ENCODE measurements around the gene SART3.

The SART3 gene

DNA sequence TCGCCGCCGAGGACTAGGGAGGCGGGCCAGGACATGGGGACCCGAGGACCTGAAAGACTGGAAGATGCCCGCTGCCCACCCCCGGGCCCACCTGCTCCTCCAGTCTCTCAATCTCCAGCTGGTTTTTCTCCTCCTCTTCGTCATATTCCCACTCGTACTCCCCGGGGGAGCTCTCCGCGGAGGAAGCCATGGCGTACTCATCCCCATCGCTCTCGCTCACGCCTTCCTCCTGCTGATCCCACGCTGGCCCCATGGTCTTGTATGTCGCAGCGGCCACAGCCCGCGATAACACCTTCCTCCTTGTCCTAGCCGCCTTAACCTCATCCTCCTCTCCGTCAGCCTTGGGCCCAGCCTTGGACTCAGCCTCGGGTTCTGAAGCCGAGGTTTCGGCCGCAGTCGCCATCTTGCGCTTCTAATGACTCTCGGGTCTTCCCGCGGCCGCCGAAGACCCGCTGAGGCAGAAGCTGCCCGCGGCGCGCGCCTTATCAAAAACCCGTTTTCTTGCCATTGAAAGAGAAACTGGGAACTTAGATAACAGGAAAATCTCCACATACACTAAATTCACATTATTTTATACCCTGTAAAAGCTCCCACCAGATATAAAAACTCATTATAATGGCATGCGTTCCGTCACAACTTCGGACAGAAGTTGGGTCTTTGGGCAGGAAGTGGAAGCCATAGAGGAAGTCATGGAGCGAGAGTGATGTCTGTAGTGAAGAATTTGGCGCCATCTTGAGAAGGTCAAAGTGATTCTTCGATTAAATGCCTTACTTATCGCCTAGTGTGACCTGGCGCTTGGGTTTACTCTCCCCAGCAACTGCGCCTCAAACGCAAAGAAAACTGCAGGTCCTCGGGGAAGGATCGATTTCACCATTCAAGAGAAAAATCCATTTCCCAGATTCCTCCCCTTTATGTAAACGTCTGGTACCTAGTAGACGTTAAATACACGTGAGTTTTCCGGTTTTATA, at the start of gene SART3:
SART3 (minus strand) TSS at position 422 of the 968 bp plus-strand sequence; CDS start at position 403, 19 bp downstream.
- TF ChIP-seq, protein P1, sequence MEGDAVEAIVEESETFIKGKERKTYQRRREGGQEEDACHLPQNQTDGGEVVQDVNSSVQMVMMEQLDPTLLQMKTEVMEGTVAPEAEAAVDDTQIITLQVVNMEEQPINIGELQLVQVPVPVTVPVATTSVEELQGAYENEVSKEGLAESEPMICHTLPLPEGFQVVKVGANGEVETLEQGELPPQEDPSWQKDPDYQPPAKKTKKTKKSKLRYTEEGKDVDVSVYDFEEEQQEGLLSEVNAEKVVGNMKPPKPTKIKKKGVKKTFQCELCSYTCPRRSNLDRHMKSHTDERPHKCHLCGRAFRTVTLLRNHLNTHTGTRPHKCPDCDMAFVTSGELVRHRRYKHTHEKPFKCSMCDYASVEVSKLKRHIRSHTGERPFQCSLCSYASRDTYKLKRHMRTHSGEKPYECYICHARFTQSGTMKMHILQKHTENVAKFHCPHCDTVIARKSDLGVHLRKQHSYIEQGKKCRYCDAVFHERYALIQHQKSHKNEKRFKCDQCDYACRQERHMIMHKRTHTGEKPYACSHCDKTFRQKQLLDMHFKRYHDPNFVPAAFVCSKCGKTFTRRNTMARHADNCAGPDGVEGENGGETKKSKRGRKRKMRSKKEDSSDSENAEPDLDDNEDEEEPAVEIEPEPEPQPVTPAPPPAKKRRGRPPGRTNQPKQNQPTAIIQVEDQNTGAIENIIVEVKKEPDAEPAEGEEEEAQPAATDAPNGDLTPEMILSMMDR (IDR thresholded peaks at IDR 0.05; ENCODE audit: unreplicated experiment in 3 of 3), result no peak
- Mint-ChIP-seq H3K4me3 (peak within 1 kb of the TSS; percentile 97 to 100 (median 100)), H3K9me3 (no peaks in the 10 kb centered on the region)

GRCh38 chr12:108610336-108610815, 49.4 kb upstream of the SART3 start:
- no peaks in the 10 kb centered on the region for H3K36me3 Mint-ChIP-seq (ENCODE audit: low read depth)
- H3K27me3 Mint-ChIP-seq (ENCODE audit: low read depth), result peaks cover 2% of the 10 kb centered on the region
- peak overlapping the region; percentile 61 to 84 (median 74) for H3K27ac Mint-ChIP-seq
- H3K9me3 Mint-ChIP-seq, result no peaks in the 10 kb centered on the region
- H3K4me3 Mint-ChIP-seq, result no peak overlapping the region
- H3K4me1 Mint-ChIP-seq, result peaks cover 43% of the 10 kb centered on the region
- TF ChIP-seq, protein P1 (IDR thresholded peaks at IDR 0.05; ENCODE audit: unreplicated experiment in 3 of 3), result no peak

More for the DNA sequence above, at the start of gene SART3:
- H3K4me1 Mint-ChIP-seq, result peaks cover 58% of the 10 kb centered on the region
- H3K27me3 Mint-ChIP-seq (ENCODE audit: low read depth), result no peaks in the 10 kb centered on the region
- peak within 1 kb of the TSS; percentile 98 to 99 (median 99) for H3K27ac Mint-ChIP-seq
- peaks cover 20% of the 10 kb centered on the region for H3K36me3 Mint-ChIP-seq (ENCODE audit: low read depth)

- no peaks in the 10 kb centered on the region for H3K9me3 Mint-ChIP-seq
- H3K36me3 Mint-ChIP-seq (ENCODE audit: low read depth), result no peaks in the 10 kb centered on the region
- H3K4me1 Mint-ChIP-seq, result peaks cover 43% of the 10 kb centered on the region
- peaks cover 6% of the 10 kb centered on the region for H3K27me3 Mint-ChIP-seq (ENCODE audit: low read depth)
- H3K4me3 Mint-ChIP-seq, result no peak overlapping the region
- TF ChIP-seq, protein P1 (IDR thresholded peaks at IDR 0.05; ENCODE audit: unreplicated experiment in 3 of 3), result no peak
- peak overlapping the region; percentile 61 to 84 (median 74) for H3K27ac Mint-ChIP-seq
Measured at GRCh38 chr12:108609537-108610335, 48.8 kb upstream of the SART3 start.

- peak overlapping the region in 2 of 3 experiments; percentile 15 to 70 for H3K27ac Mint-ChIP-seq
- no peaks in the 10 kb centered on the region for H3K9me3 Mint-ChIP-seq
- no peak overlapping the region for H3K4me3 Mint-ChIP-seq
- peaks cover 11% of the 10 kb centered on the region for H3K27me3 Mint-ChIP-seq (ENCODE audit: low read depth)
- TF ChIP-seq, protein P1 (IDR thresholded peaks at IDR 0.05; ENCODE audit: unreplicated experiment in 3 of 3), result no peak
- H3K4me1 Mint-ChIP-seq, result peaks cover 54% of the 10 kb centered on the region
- no peaks in the 10 kb centered on the region for H3K36me3 Mint-ChIP-seq (ENCODE audit: low read depth)
Measured at GRCh38 chr12:108608616-108609015, 47.6 kb upstream of the SART3 start.

DNA sequence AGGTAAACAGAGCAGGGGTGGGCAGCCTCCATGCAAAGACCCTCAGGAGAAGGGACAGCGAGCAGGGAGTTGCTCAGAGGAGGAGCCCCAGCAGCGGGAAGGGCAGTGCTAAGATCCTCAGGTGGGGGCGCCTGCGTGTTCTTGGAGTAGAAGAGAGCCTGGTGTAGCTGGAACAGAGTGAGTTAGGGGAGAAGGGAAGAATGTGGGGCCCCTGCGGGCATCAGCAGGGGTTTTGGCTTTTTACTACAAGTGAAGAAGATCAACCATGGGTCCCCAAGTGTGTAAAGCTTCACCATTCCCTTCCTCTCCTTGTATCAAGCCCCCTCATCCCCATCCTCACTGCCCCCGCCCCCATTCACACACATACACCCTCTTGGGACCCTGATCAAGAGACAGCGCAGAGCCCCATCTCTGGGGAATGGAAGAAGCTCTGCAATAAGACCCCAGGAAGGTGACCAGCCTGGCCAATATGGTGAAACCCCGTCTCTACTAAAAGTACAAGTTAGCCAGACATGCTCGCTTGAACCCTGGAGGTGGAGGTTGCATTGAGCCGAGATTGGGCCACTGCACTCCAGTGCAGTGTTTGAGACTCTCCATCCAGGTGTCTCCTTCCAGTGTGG, 47.1 kb upstream of the SART3 start:
- Mint-ChIP-seq H3K4me3 (no peak overlapping the region), H3K27me3 (ENCODE audit: low read depth) (peaks cover 11% of the 10 kb centered on the region), H3K9me3 (no peaks in the 10 kb centered on the region), H3K4me1 (peaks cover 49% of the 10 kb centered on the region), H3K27ac (peak overlapping the region; percentile 47 to 70 (median 49)), H3K36me3 (ENCODE audit: low read depth) (no peaks in the 10 kb centered on the region)
- TF ChIP-seq, protein P1 (IDR thresholded peaks at IDR 0.05; ENCODE audit: unreplicated experiment in 3 of 3), result no peak
